Adrenal gland (tissue), 19 donors: ENCODE data around the gene SMIM21. TPM values are rescaled to one million over a fixed set of nuclear protein-coding genes. Genes with fewer than 3 reads are reported as not detected.

Experiments used
- DNase-seq, 7 donors: peaks; one replicate each; pipeline ENCODE4 v3.0.0-alpha.2; 2019 to 2020
- H3K27ac ChIP-seq, 5 donors: fragments of 200-600 bp; sonication (generic) in 4 of 5; 1 replicate in 3 of 5; 2 replicates in 2 of 5; pipeline versions ENCODE4 v1.5.1 to v1.8.0; 2016 to 2020; ENCODE audit warnings: mild to moderate bottlenecking in 1 of 5
- H3K27me3 ChIP-seq: fragments of 200-600 bp; 2 replicates; pipeline ENCODE4 v1.8.0; 2021
- H3K36me3 ChIP-seq, 2 donors: fragments of 200-600 bp; replicated peaks in 1 of 2; 1 replicate in 1 of 2; 2 replicates in 1 of 2; pipeline versions ENCODE4 v1.5.1 to v1.8.0; 2018 to 2022
- H3K4me1 ChIP-seq, 2 donors: fragments of 200-600 bp; replicated peaks in 1 of 2; 1 replicate in 1 of 2; 2 replicates in 1 of 2; pipeline versions ENCODE4 v1.5.1 to v1.8.0; 2018 to 2021
- H3K4me3 ChIP-seq, 4 donors: fragments of 200-600 bp; sonication (generic) in 3 of 4; one replicate each; pipeline ENCODE4 v1.5.1; 2016 to 2018
- H3K9me3 ChIP-seq, 3 donors: fragments of 200-600 bp; sonication (generic) in 1 of 3; replicated peaks in 1 of 3; 1 replicate in 2 of 3; 2 replicates in 1 of 3; pipeline versions ENCODE4 v1.5.1 to v1.8.0; 2016 to 2021
- POLR2A ChIP-seq, 2 donors: fragments of 450-650 bp; IDR thresholded peaks; one replicate each; pipeline ENCODE4 v1.6.1; 2017; ENCODE audit warnings: antibody characterized with exemption in 2 of 2, mild to moderate bottlenecking in 2 of 2, moderate library complexity in 1 of 2
- WGBS, 4 donors: extraction: QIAGEN DNeasy Blood & Tissue Kit in 2 of 4; methylation state at CpG; one replicate each; pipeline versions ENCODE4 v1.1.5 to v1.1.7; 2013 to 2017; 5-methylcytosine and 5-hydroxymethylcytosine counted together
- intact Hi-C, 2 donors: fragments of 100-400 bp; cut with DNase I; formaldehyde crosslinking; loops; one replicate each; pipeline versions ENCODE4 v1.14.1 to v1.15.0; 2022 to 2023
- long read RNA-seq, 10 donors: library from polyadenylated mRNA in 3 of 10; unstranded in 2 of 10; stranded (forward) in 1 of 10; transcript quantifications; one replicate each; pipeline ENCODE4 v2.0.0 and lab custom pipeline, GENCODE V29; 2021 to 2026
- polyA plus RNA-seq, 3 donors: library from polyadenylated mRNA; stranded (reverse); fragments of 200-250 nt in 2 of 3; fragments of 350-450 nt in 1 of 3; fragmentation: Illumina TruSeq in 1 of 3; extraction: RNeasy Lipid Tissue Mini Kit (QIAGEN cat#74804) in 1 of 3; gene quantifications; one replicate each; pipeline ENCODE4 v1.2.3, GENCODE V29; 2013 to 2014
- total RNA-seq, 9 donors: library from RNA; depleted of rRNA in 4 of 9; stranded (reverse); fragments of >200 nt in 4 of 9; fragments of 120-200 nt in 1 of 9; fragmentation: NEBNext Ultra II Directional in 1 of 9; extraction: Animal tissue kit (Norgen Biotek cat#: 25700) in 1 of 9; gene quantifications; one replicate each; pipeline versions ENCODE4 v1.1.0 to v1.2.4, GENCODE V29; 2013 to 2023
- TF ChIP-seq, protein P1 (sequence below), 6 experiments: fragments of 450-650 bp in 4 of 6; fragments of 200-600 bp in 2 of 6; sonication (generic) in 1 of 6; IDR thresholded peaks; 1 replicate in 5 of 6; 2 replicates in 1 of 6; pipeline versions ENCODE4 v1.5.1 to v1.8.0; 2016 to 2021; ENCODE audit warnings: antibody characterized with exemption in 6 of 6, mild to moderate bottlenecking in 2 of 6, moderate library complexity in 1 of 6
- donor health status: healthy with polysubstance abuse.
- donor health status: Bipolar disorder and iron deficiency.
- donor health status: DM: yes; HTN: yes; CAD: no.
- donor health status: DM: no; HTN: no; CAD: no.
- donor health status: DM: no; HTN: no; CAD: no.
- donor health status: DM: yes; HTN: yes; CAD: no.

The SMIM21 gene
- total RNA-seq, result not detected
- not detected for polyA plus RNA-seq
- long read RNA-seq, donor 1, result 0 reads
- long read RNA-seq, donor 2, result 0 reads
- long read RNA-seq, donor 3, result 0 reads
- long read RNA-seq, donor 4, result 0 reads
- long read RNA-seq, donor 5, result 0 reads
- long read RNA-seq, donor 6, result 0 reads
- long read RNA-seq, donor 7, result 0 reads
- long read RNA-seq, donor 8, result 0 reads
- long read RNA-seq, donor 9, result 0 reads
- long read RNA-seq, donor 10, result 0 reads

DNA sequence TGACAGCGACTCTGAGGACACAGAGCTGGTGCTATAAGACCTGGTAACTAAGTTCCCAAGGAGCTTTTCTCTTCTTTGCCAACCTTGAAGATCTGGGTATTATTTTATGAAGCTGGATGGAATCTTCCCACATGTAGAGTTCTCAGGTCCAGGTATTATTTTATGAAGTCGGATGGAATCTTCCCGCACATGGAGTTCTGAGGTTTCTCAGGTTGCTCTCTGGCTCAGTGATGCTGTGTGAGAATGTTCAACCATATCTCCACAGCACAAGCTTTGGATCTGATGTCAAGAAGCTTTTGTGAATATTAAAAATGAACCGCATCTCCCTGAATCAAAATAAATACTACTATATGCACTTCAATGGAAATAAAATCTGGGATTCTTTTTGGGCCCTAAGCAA is at the start of gene SMIM21:
SMIM21 (minus strand) TSS at position 101 of the 400 bp plus-strand sequence. CDS start 140 bp downstream, outside the sequence.
- no peak for DNase-seq
- no peak within 1 kb of the TSS for H3K27ac ChIP-seq
- H3K27me3 ChIP-seq, result no peaks in the 10 kb centered on the region
- TF ChIP-seq, protein P1, sequence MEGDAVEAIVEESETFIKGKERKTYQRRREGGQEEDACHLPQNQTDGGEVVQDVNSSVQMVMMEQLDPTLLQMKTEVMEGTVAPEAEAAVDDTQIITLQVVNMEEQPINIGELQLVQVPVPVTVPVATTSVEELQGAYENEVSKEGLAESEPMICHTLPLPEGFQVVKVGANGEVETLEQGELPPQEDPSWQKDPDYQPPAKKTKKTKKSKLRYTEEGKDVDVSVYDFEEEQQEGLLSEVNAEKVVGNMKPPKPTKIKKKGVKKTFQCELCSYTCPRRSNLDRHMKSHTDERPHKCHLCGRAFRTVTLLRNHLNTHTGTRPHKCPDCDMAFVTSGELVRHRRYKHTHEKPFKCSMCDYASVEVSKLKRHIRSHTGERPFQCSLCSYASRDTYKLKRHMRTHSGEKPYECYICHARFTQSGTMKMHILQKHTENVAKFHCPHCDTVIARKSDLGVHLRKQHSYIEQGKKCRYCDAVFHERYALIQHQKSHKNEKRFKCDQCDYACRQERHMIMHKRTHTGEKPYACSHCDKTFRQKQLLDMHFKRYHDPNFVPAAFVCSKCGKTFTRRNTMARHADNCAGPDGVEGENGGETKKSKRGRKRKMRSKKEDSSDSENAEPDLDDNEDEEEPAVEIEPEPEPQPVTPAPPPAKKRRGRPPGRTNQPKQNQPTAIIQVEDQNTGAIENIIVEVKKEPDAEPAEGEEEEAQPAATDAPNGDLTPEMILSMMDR (IDR thresholded peaks at IDR 0.05), result no peak
- TF ChIP-seq POLR2A (IDR thresholded peaks at IDR 0.05), result no peak
- WGBS, 4 donors, result 74 to 84% (median 82%) methylated on average over 4 of the region's 4 CpGs
- H3K4me1 ChIP-seq, result no peaks in the 10 kb centered on the region
- no peaks in the 10 kb centered on the region for H3K9me3 ChIP-seq
- no peak within 1 kb of the TSS for H3K4me3 ChIP-seq
- no peaks in the 10 kb centered on the region for H3K36me3 ChIP-seq
- intact Hi-C loops, result no loop called here

DNA sequence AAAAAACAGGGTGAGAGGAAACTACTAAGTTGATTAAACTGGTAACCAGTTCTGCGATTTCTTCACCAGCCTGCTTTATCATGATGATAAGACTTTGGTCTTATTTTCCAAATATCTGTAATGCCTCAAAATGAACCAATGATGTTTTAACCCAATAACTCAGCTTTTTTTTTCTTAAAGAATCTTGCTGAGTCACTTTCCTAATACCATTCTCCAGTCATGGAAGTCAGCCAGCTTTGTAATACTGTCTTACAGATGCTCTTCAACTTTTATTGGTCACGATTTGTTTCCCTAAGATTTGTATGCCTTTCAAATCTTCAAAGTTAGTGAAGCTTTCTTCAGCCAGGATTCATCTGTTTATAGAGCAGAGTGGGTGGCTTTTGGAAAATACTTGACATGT is 47.7 kb upstream of the SMIM21 start:
- Histone ChIP-seq H3K36me3 (no peaks in the 10 kb centered on the region), H3K27me3 (no peaks in the 10 kb centered on the region), H3K27ac (no peak overlapping the region), H3K4me1 (no peaks in the 10 kb centered on the region), H3K4me3 (no peak overlapping the region), H3K9me3 (no peaks in the 10 kb centered on the region)
- TF ChIP-seq POLR2A (IDR thresholded peaks at IDR 0.05), result no peak
- TF ChIP-seq, protein P1 (IDR thresholded peaks at IDR 0.05), result no peak
- intact Hi-C loops, result loop anchor here in 1 of 2 donors (5.0 kb wide), 1 partner anchor 818 kb away; no protein-coding TSS in a partner anchor
- WGBS, 4 donors, result 47 to 61% (median 54%) methylated on average over 2 of the region's 2 CpGs
- DNase-seq, result no peak

DNA sequence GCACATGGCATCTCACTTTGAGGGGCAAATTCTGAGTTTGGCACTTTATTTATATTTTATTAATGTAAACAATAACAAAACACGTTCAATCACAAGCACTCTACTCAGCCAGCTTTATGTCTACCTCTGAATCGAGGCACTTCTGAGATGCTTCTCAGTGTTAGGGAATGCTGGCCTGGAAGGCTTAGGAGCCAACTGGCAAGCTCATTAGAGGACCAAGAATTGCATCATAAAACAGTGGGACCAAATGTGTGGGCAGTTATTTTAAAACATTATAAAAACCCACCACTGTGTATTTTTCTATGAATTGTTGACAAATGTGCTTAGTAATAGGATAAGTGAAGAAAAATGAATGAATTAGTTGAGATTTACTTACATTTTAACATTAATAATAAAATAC is 46.8 kb upstream of the SMIM21 start:
- intact Hi-C loops, result no loop called here
- Histone ChIP-seq H3K4me1 (no peaks in the 10 kb centered on the region), H3K27me3 (peaks cover 2% of the 10 kb centered on the region), H3K9me3 (no peaks in the 10 kb centered on the region), H3K27ac (no peak overlapping the region), H3K36me3 (no peaks in the 10 kb centered on the region), H3K4me3 (no peak overlapping the region)
- 62 to 79% (median 69%) methylated on average over 2 of the region's 2 CpGs for WGBS, 4 donors
- DNase-seq, result no peak
- TF ChIP-seq, protein P1 (IDR thresholded peaks at IDR 0.05), result no peak
- TF ChIP-seq POLR2A (IDR thresholded peaks at IDR 0.05), result no peak

DNA sequence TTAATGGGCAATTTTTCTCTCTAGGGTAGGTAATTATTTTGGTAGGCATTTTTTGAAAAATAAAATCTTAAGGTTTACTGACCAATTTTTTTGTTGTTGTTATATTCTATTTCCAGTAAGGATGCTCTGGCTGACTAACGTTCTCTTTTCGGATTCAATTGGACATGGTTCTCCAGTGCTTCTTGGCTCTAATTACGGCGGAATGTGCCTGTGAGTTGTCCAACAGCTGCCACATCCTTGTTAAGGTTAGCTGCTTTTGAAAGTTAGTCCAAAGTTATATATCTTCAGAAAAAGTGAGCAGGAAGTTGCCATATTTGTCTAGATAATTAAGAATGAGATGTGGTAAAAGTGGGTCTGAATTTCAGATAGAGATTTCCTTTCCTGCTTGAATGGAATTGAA is 45.8 kb upstream of the SMIM21 start:
- Histone ChIP-seq H3K4me1 (no peaks in the 10 kb centered on the region), H3K9me3 (no peaks in the 10 kb centered on the region), H3K36me3 (no peaks in the 10 kb centered on the region), H3K27ac (no peak overlapping the region), H3K27me3 (peaks cover 4% of the 10 kb centered on the region), H3K4me3 (no peak overlapping the region)
- no peak for TF ChIP-seq POLR2A (IDR thresholded peaks at IDR 0.05)
- intact Hi-C loops, result no loop called here
- WGBS, 4 donors, result 85 to 92% (median 90%) methylated on average over 4 of the region's 4 CpGs
- DNase-seq, result no peak

DNA sequence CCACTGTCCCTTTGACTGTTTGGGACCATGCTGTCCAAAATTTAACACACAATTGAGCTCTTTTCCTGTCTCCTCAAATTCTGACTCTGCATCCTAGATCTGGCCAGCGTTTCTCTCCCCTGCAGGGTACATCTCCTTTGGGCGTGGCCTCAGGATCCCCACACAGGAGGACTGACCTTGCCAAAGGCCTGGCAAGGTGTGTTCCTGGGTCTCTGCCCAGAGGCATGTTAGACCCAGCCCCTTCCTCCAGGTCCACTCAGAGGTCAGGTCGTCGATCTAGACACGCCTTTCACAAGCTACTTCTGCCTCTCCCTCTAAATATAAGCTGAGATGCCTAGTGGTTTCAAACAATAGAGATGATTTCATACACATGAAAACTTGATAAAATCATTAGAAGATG is 45.4 kb upstream of the SMIM21 start:
- no peaks in the 10 kb centered on the region for H3K36me3 ChIP-seq
- H3K9me3 ChIP-seq, result no peaks in the 10 kb centered on the region
- WGBS, 4 donors, result 74 to 85% (median 82%) methylated on average over 5 of the region's 5 CpGs
- H3K4me3 ChIP-seq, result no peak overlapping the region
- intact Hi-C loops, result no loop called here
- H3K27ac ChIP-seq, result no peak overlapping the region
- TF ChIP-seq, protein P1 (IDR thresholded peaks at IDR 0.05), result no peak
- no peak for TF ChIP-seq POLR2A (IDR thresholded peaks at IDR 0.05)
- H3K4me1 ChIP-seq, result no peaks in the 10 kb centered on the region
- no peak for DNase-seq
- H3K27me3 ChIP-seq, result peaks cover 4% of the 10 kb centered on the region
